ENCODE results near the gene PGK1.
"Not testable (repeated sequence)": the region's sequence is repeated elsewhere in the genome, so short reads cannot be mapped to it uniquely, and the experiment has no call there.

The PGK1 gene

GRCh38 chrX:78116766-78117165, 12.7 kb downstream of the PGK1 start:
- no peak for DNase-seq

GRCh38 chrX:78118628-78119027, 14.6 kb downstream of the PGK1 start:
- DNase-seq: no peak

GRCh38 chrX:78119521-78120227, 15.6 kb downstream of the PGK1 start:
- no peak for DNase-seq

GRCh38 chrX:78123190-78123589, 19.1 kb downstream of the PGK1 start:
- DNase-seq: no peak

- no peak for DNase-seq
These were observed 20.3 kb downstream of the PGK1 start for GRCh38 chrX:78124307-78124706.

- DNase-seq: no peak
These were observed 21.1 kb downstream of the PGK1 start for GRCh38 chrX:78125148-78125547.

GRCh38 chrX:78125781-78126180, 21.7 kb downstream of the PGK1 start:
- DNase-seq: not testable (repeated sequence)

GRCh38 chrX:78129714-78130113, 25.7 kb downstream of the PGK1 start:
- DNase-seq: no peak

GRCh38 chrX:78130396-78130795, 26.3 kb downstream of the PGK1 start:
- DNase-seq: no peak

GRCh38 chrX:78131117-78131516, 27.1 kb downstream of the PGK1 start:
- DNase-seq: no peak

GRCh38 chrX:78133238-78133960, 29.4 kb downstream of the PGK1 start:
- no peak for DNase-seq

- peak; percentile 87 for DNase-seq
These were observed 35.4 kb downstream of the PGK1 start, which contains the start of gene TAF9B for GRCh38 chrX:78139160-78140123. Gene TAF9B (minus strand): TSS chrX:78139650. CDS start chrX:78139611, 39 bp downstream.

- DNase-seq: no peak
These were observed 36.2 kb downstream of the PGK1 start for GRCh38 chrX:78140206-78140605.

GRCh38 chrX:78147002-78147540, 43.0 kb downstream of the PGK1 start:
- DNase-seq: not testable (repeated sequence)

- not testable (repeated sequence) for DNase-seq
These were observed 53.3 kb downstream of the PGK1 start for GRCh38 chrX:78157373-78157772.

GRCh38 chrX:78157846-78158245, 53.8 kb downstream of the PGK1 start:
- not testable (repeated sequence) for DNase-seq

- not testable (repeated sequence) for DNase-seq
These were observed 56.7 kb downstream of the PGK1 start for GRCh38 chrX:78160711-78161110.

GRCh38 chrX:78163175-78163574, 59.1 kb downstream of the PGK1 start:
- not testable (repeated sequence) for DNase-seq

GRCh38 chrX:78165425-78165824, 61.4 kb downstream of the PGK1 start:
- DNase-seq: no peak

GRCh38 chrX:78168065-78168464, 64.0 kb downstream of the PGK1 start:
- no peak for DNase-seq
